Measurements from ENCODE around the gene MDN1. TPM values are rescaled to one million over a fixed set of nuclear protein-coding genes. Genes with fewer than 3 reads are reported as not detected.

MDN1 gene
- total RNA-seq, 1 donor from 2014 or later: 22.9 TPM

GRCh38 chr6:89604653-89605052 lies 214.9 kb downstream of the MDN1 start:
- H3K27ac ChIP-seq (replicated peaks): no peak overlapping the region
- intact Hi-C loops (cut with micrococcal nuclease): no loop called here
- no peak overlapping the region for H3K4me3 ChIP-seq
- H3K9me3 ChIP-seq (replicated peaks): no peaks in the 10 kb centered on the region
- peaks cover 6% of the 10 kb centered on the region for H3K4me1 ChIP-seq
- no peak for TF ChIP-seq CTCF (IDR thresholded peaks at IDR 0.05; ENCODE audit: borderline replicate concordance)
- peaks cover 12% of the 10 kb centered on the region for H3K36me3 ChIP-seq
- DNase-seq: no peak
- no peaks in the 10 kb centered on the region for H3K27me3 ChIP-seq (ENCODE audit: low read depth)

- H3K27me3 ChIP-seq (ENCODE audit: low read depth): no peaks in the 10 kb centered on the region
- no peaks in the 10 kb centered on the region for H3K9me3 ChIP-seq (replicated peaks)
- H3K36me3 ChIP-seq: peaks cover 12% of the 10 kb centered on the region
- no peak for DNase-seq
- no peak overlapping the region for H3K4me3 ChIP-seq
- H3K4me1 ChIP-seq: peaks cover 16% of the 10 kb centered on the region
- no peak overlapping the region for H3K27ac ChIP-seq (replicated peaks)
- intact Hi-C loops (cut with micrococcal nuclease): no loop called here
- no peak for TF ChIP-seq CTCF (IDR thresholded peaks at IDR 0.05; ENCODE audit: borderline replicate concordance)
Observed at GRCh38 chr6:89602166-89602565, 217.4 kb downstream of the MDN1 start.

GRCh38 chr6:89599727-89600126 lies 219.9 kb downstream of the MDN1 start:
- TF ChIP-seq CTCF (IDR thresholded peaks at IDR 0.05; ENCODE audit: borderline replicate concordance): no peak
- Histone ChIP-seq H3K27ac (replicated peaks) (peak overlapping the region; percentile 45), H3K4me1 (peaks cover 31% of the 10 kb centered on the region), H3K9me3 (replicated peaks) (no peaks in the 10 kb centered on the region), H3K27me3 (ENCODE audit: low read depth) (no peaks in the 10 kb centered on the region), H3K4me3 (no peak overlapping the region), H3K36me3 (peaks cover 6% of the 10 kb centered on the region)
- peak; percentile 34 for DNase-seq
- intact Hi-C loops (cut with micrococcal nuclease): no loop called here

- peak; percentile 29 for TF ChIP-seq CTCF (IDR thresholded peaks at IDR 0.05; ENCODE audit: borderline replicate concordance)
- intact Hi-C loops (cut with micrococcal nuclease): no loop called here
- H3K4me3 ChIP-seq: no peak overlapping the region
- no peaks in the 10 kb centered on the region for H3K27me3 ChIP-seq (ENCODE audit: low read depth)
- H3K27ac ChIP-seq (replicated peaks): no peak overlapping the region
- no peak for DNase-seq
- peaks cover 31% of the 10 kb centered on the region for H3K4me1 ChIP-seq
- peaks cover 6% of the 10 kb centered on the region for H3K36me3 ChIP-seq
- no peaks in the 10 kb centered on the region for H3K9me3 ChIP-seq (replicated peaks)
Observed at GRCh38 chr6:89597988-89598387, 221.6 kb downstream of the MDN1 start.

GRCh38 chr6:89597372-89597771 lies 222.2 kb downstream of the MDN1 start:
- DNase-seq: no peak
- H3K27me3 ChIP-seq (ENCODE audit: low read depth): no peaks in the 10 kb centered on the region
- H3K36me3 ChIP-seq: no peaks in the 10 kb centered on the region
- intact Hi-C loops (cut with micrococcal nuclease): no loop called here
- TF ChIP-seq CTCF (IDR thresholded peaks at IDR 0.05; ENCODE audit: borderline replicate concordance): no peak
- H3K4me3 ChIP-seq: no peak overlapping the region
- no peak overlapping the region for H3K27ac ChIP-seq (replicated peaks)
- no peaks in the 10 kb centered on the region for H3K9me3 ChIP-seq (replicated peaks)
- peaks cover 31% of the 10 kb centered on the region for H3K4me1 ChIP-seq

- Histone ChIP-seq H3K4me1 (peaks cover 31% of the 10 kb centered on the region), H3K9me3 (replicated peaks) (no peaks in the 10 kb centered on the region), H3K4me3 (no peak overlapping the region), H3K27ac (replicated peaks) (no peak overlapping the region), H3K36me3 (no peaks in the 10 kb centered on the region), H3K27me3 (ENCODE audit: low read depth) (no peaks in the 10 kb centered on the region)
- TF ChIP-seq CTCF (IDR thresholded peaks at IDR 0.05; ENCODE audit: borderline replicate concordance): no peak
- intact Hi-C loops (cut with micrococcal nuclease): no loop called here
- no peak for DNase-seq
Observed at GRCh38 chr6:89596484-89596883, 223.1 kb downstream of the MDN1 start.
